Body of pancreas (tissue), 4 donors: ENCODE data around the gene MTHFS. TPM values are rescaled to one million over a fixed set of nuclear protein-coding genes. Genes with fewer than 3 reads are reported as not detected.
"Not testable (repeated sequence)": the region's sequence is repeated elsewhere in the genome, so short reads cannot be mapped to it uniquely, and the experiment has no call there.

ENCODE experiments used
- ATAC-seq: fragments of 150-250 bp; one replicate; pipeline ENCODE4 v1.9.1; 2016
- DNase-seq, 4 donors: peaks; one replicate each; pipeline ENCODE4 v3.0.0-alpha.2; 2019
- H3K27ac ChIP-seq, 4 donors: fragments of 200-600 bp; sonication (generic); 1 replicate in 3 of 4; 2 replicates in 1 of 4; pipeline versions ENCODE4 v1.5.1 to v1.6.1; 2016 to 2019; ENCODE audit warnings: mild to moderate bottlenecking in 1 of 4, mixed read lengths in 1 of 4, moderate library complexity in 1 of 4
- H3K27me3 ChIP-seq, 2 donors: fragments of 200-600 bp; sonication (generic); one replicate each; pipeline ENCODE4 v1.6.0; 2016; ENCODE audit warnings: mild to moderate bottlenecking in 1 of 2
- H3K36me3 ChIP-seq, 2 donors: fragments of 200-600 bp; sonication (generic); replicated peaks in 1 of 2; 2 replicates each; pipeline ENCODE4 v1.5.1; 2016; ENCODE audit warnings: low read depth in 2 of 2; ENCODE audit not compliant: insufficient read depth in 1 of 2
- H3K4me1 ChIP-seq: fragments of 200-600 bp; sonication (generic); one replicate; pipeline ENCODE4 v1.6.0; 2016
- H3K4me3 ChIP-seq, 2 donors: fragments of 200-600 bp; sonication (generic); 1 replicate in 1 of 2; 2 replicates in 1 of 2; pipeline ENCODE4 v1.5.1; 2016 to 2019
- H3K9me3 ChIP-seq, 3 donors: fragments of 200-600 bp; sonication (generic); 1 replicate in 2 of 3; 2 replicates in 1 of 3; pipeline ENCODE4 v1.5.1; 2016
- CTCF ChIP-seq, 7 experiments: fragments of 450-650 bp in 4 of 7; fragments of 200-600 bp in 3 of 7; sonication (generic) in 3 of 7; IDR thresholded peaks; one replicate each; pipeline ENCODE4 v1.5.1; 2016 to 2019; ENCODE audit warnings: antibody characterized with exemption in 7 of 7
- POLR2A ChIP-seq, 3 donors: fragments of 450-650 bp; IDR thresholded peaks; one replicate each; pipeline ENCODE4 v1.6.1; 2016; ENCODE audit warnings: antibody characterized with exemption in 3 of 3, mild to moderate bottlenecking in 2 of 3
- WGBS, 2 donors: methylation state at CpG; one replicate each; pipeline ENCODE4 v1.1.5; 2017; 5-methylcytosine and 5-hydroxymethylcytosine counted together
- intact Hi-C: fragments of 100-400 bp; cut with DNase I; formaldehyde crosslinking; loops from one replicate; pipeline ENCODE4 v1.15.1; 2023
- total RNA-seq, 2 donors: library from RNA; depleted of rRNA; stranded (reverse); fragments of >200 nt; gene quantifications; one replicate each; pipeline ENCODE4 v1.1.0, GENCODE V29; 2016

The MTHFS gene
- total RNA-seq, 2 donors from 2014 or later: 26.5 to 29.3 TPM

GRCh38 chr15:79903626-79904025 is 6.8 kb upstream of the MTHFS start:
- no peaks in the 10 kb centered on the region for H3K4me1 ChIP-seq
- 80 to 89% methylated on average over 1 of the region's 1 CpG for WGBS, 2 donors
- TF ChIP-seq POLR2A (IDR thresholded peaks at IDR 0.05) (no peak), CTCF (IDR thresholded peaks at IDR 0.05) (no peak)
- no peak overlapping the region for H3K4me3 ChIP-seq
- no peaks in the 10 kb centered on the region for H3K27me3 ChIP-seq
- H3K27ac ChIP-seq: no peak overlapping the region
- H3K9me3 ChIP-seq: no peaks in the 10 kb centered on the region
- DNase-seq: no peak
- H3K36me3 ChIP-seq: no peaks in the 10 kb centered on the region
- intact Hi-C loops: no loop called here
- ATAC-seq: no peak

- H3K4me1 ChIP-seq: peaks cover under 1% of the 10 kb centered on the region
Observed at GRCh38 chr15:79903144-79903543, 6.3 kb upstream of the MTHFS start.

GRCh38 chr15:79901958-79902357 is 5.1 kb upstream of the MTHFS start:
- Histone ChIP-seq H3K4me1 (peaks cover 7% of the 10 kb centered on the region), H3K4me3 (no peak overlapping the region), H3K9me3 (no peaks in the 10 kb centered on the region), H3K36me3 (no peaks in the 10 kb centered on the region), H3K27ac (no peak overlapping the region), H3K27me3 (no peaks in the 10 kb centered on the region)
- TF ChIP-seq CTCF (IDR thresholded peaks at IDR 0.05): no peak
- ATAC-seq: no peak
- DNase-seq: peak in 1 of 4 donors; percentile 32
- intact Hi-C loops: no loop called here
- 63 to 78% methylated on average over 1 of the region's 1 CpG for WGBS, 2 donors

More at GRCh38 chr15:79903144-79903543, 6.3 kb upstream of the MTHFS start:
- Histone ChIP-seq H3K27me3 (no peaks in the 10 kb centered on the region), H3K4me3 (no peak overlapping the region), H3K36me3 (no peaks in the 10 kb centered on the region), H3K27ac (no peak overlapping the region), H3K9me3 (no peaks in the 10 kb centered on the region)
- no peak for ATAC-seq
- WGBS, 2 donors: 80 to 87% methylated on average over 2 of the region's 2 CpGs
- intact Hi-C loops: no loop called here
- TF ChIP-seq CTCF (IDR thresholded peaks at IDR 0.05) (no peak), POLR2A (IDR thresholded peaks at IDR 0.05) (no peak)
- no peak for DNase-seq

- H3K27me3 ChIP-seq, H3K36me3 ChIP-seq, H3K27ac ChIP-seq, H3K4me3 ChIP-seq, DNase-seq, H3K9me3 ChIP-seq, intact Hi-C loops, ATAC-seq: not testable (repeated sequence)
- peaks cover 10% of the 10 kb centered on the region for H3K4me1 ChIP-seq
- WGBS, 2 donors: 90 to 96% methylated on average over 4 of the region's 4 CpGs
Observed at GRCh38 chr15:79900818-79901378, 4.1 kb upstream of the MTHFS start.

GRCh38 chr15:79900087-79900486 is 3.3 kb upstream of the MTHFS start:
- H3K9me3 ChIP-seq: no peaks in the 10 kb centered on the region
- intact Hi-C loops: no loop called here
- no peak overlapping the region for H3K4me3 ChIP-seq
- ATAC-seq (no peak), DNase-seq (no peak)
- H3K36me3 ChIP-seq: no peaks in the 10 kb centered on the region
- H3K4me1 ChIP-seq: peaks cover 15% of the 10 kb centered on the region
- WGBS, 2 donors: 87 to 95% methylated on average over 9 of the region's 9 CpGs
- no peak overlapping the region for H3K27ac ChIP-seq
- H3K27me3 ChIP-seq: no peaks in the 10 kb centered on the region
- TF ChIP-seq POLR2A (IDR thresholded peaks at IDR 0.05): no peak
- no peak for TF ChIP-seq CTCF (IDR thresholded peaks at IDR 0.05)

- H3K4me1 ChIP-seq: peaks cover 27% of the 10 kb centered on the region
- H3K36me3 ChIP-seq, H3K9me3 ChIP-seq, ATAC-seq, H3K27me3 ChIP-seq, H3K4me3 ChIP-seq, intact Hi-C loops: not testable (repeated sequence)
- H3K27ac ChIP-seq: peak overlapping the region in 1 of 4 donors; percentile 56
- DNase-seq: peak in 1 of 4 donors; percentile 47
- 63 to 65% methylated on average over 3 of the region's 3 CpGs for WGBS, 2 donors
Observed at GRCh38 chr15:79898786-79899185, 2.0 kb upstream of the MTHFS start.
